Activated CD4-positive, alpha-beta T cell treated with anti-CD3 and anti-CD28 coated beads, Interleukin-2, amount 50 U/mL, for 1 hour (primary cell): ENCODE data around the gene TXNL1.
"Not testable (repeated sequence)": the region's sequence is repeated elsewhere in the genome, so short reads cannot be mapped to it uniquely, and the experiment has no call there.

ENCODE experiments used
- DNase-seq: peaks from one replicate; pipeline ENCODE4 v3.0.0-alpha.2; 2020

Gene TXNL1

DNA sequence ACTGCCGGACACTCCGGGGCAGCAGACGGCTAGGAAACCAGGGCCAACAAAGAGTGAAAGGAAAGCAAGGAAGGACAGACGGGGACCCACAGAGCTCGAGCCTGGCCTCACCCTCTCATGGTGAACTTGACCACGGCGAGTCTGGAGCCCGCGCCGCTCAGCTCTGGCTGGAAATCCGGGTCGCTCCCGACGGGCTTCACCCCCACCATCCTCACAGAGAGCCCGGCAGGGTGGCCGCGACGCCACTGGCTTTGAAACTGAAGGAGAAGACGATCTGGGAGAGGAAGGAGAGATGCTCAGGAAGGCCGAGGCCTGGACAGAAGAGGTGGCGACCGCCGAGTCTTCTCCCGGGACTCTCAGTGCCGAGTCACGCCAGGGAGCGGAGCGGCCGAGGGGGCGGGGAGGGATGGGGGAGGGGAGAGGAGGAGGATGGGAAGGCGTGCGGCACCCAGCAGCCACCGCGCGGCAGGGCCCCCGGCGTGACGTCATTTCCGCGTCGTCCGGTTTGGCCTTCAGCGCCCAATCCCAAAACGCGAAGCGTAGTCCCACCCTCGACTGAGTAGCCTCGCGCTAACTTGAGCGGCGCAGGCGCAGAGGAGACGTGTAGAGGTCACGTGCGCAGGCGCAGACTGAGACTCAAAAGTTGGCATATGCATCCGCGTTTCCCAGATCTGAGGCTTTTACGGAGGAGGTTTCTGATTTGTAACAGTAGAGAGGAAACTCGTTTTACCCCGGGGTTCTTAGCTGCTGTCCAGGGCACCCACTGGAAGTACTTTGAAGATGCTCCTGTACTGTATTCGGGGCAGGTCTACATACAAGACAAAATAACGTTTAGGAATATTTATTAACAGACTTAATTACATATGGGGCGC, at the start of gene TXNL1:
Gene TXNL1, minus strand, starts transcription at position 361 of the 872 bp plus-strand sequence. Its CDS starts 152 bp downstream, at position 209.
- DNase-seq: peak; percentile 99

DNA sequence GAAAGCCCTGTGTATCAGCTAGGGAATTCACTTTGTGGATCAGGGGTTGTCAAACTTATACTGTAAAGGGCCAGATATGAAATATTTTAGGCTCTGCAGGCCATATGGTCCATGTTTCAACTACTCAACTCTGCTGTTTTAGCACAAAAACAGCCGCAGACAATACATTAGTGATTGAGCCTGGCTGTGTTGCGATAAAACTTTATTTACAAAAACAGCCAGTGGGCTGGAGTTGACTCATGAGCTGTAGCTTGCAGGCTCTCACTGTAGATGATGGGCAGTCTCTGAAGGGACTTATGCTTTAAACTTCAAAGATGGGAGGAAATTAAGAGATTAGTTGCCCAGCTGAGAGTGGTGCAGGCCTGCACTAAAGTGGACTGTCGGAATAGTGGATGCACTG, 45.9 kb upstream of the TXNL1 start:
- DNase-seq: no peak

- DNase-seq: no peak
These were observed 40.6 kb upstream of the TXNL1 start for GRCh38 chr18:56678836-56679565.

GRCh38 chr18:56676639-56677038, 38.2 kb upstream of the TXNL1 start:
- no peak for DNase-seq

DNA sequence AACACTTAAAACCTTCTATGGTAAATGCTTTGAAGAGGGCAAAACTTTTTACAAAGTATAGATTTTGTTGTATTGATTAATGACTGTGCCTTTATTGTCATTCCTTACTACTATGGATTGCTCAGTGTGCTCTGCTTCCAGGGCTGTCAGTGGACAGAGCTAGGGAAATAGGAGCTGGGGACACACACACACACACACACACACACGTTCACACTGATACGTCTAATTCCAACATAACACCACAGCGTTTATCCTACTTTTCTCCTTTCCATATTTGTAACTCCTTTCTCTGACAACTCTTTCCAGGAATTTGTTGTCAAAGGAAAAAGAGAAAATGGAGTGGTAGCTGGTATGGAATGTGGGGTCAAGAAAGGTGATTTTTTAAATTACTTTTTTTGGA, 34.6 kb upstream of the TXNL1 start:
- DNase-seq: no peak

DNA sequence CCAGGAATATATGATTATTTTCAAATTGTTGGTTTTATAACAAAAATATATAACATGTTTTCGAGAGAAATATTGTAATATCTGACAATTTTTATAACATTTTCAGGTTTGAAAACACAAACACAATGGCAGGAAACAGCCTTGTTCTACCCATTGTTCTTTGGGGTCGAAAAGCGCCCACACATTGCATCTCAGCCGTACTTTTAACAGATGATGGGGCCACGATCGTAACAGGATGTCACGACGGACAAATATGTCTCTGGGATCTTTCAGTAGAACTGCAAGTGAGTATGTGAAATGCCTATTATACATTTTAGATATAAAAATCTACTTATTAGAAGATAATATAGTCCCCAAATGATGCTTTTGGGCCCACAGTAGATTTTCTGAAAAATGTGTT, 34.0 kb upstream of the TXNL1 start:
- no peak for DNase-seq

DNA sequence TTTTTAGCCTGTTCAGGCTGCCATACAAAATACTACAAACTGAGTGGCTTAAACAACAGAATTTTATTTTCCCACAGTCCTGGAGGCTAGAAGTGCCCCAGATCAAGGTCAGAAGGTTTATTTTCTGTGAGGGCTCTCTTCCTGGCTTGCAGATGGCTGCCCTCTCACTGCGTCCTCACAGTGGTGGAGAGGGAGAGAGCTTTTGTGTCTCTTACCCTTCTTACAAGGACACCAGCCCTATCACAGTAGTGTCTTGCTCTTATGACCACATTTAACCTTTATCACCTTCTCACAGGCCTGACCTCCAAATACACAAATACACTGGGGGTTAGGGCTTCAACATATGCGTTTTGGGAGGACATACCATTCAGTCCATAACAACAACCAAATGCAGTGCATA, 24.5 kb upstream of the TXNL1 start:
- no peak for DNase-seq

DNA sequence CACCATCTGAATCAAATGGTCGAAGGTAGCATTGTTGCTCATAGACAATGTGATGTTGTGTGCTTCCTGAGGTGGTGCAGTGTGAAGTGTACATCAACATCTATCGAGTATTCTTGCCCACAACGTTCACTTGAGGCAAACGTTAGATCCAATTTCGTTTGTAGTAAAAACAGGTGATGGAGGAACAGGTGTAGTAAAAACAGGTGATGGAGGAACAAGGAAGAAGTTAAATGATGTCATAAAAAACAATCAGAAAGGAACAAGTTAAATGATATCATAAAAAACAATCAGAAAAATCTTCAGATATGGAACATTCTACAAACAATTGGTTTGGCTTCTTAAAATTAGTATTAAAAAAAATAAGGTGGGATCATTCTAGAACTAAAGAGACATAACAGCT, 24.1 kb upstream of the TXNL1 start:
- DNase-seq: no peak

DNA sequence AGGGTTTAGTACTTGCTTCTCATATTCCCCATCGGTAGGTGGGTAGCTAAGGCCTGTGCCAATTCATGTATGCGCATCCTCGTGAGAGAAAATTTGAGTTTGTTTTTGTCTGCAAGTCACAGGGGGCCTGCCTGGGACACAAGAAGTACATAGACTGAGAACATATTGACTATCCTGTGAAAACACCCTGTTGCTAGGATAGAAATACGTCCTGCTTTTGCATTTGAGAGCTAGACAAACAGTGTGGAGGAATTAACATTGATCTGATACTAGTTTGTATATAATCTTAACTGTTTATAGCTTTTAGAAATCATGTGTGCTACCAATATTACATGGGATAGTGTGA, 23.6 kb upstream of the TXNL1 start:
- DNase-seq: no peak

DNA sequence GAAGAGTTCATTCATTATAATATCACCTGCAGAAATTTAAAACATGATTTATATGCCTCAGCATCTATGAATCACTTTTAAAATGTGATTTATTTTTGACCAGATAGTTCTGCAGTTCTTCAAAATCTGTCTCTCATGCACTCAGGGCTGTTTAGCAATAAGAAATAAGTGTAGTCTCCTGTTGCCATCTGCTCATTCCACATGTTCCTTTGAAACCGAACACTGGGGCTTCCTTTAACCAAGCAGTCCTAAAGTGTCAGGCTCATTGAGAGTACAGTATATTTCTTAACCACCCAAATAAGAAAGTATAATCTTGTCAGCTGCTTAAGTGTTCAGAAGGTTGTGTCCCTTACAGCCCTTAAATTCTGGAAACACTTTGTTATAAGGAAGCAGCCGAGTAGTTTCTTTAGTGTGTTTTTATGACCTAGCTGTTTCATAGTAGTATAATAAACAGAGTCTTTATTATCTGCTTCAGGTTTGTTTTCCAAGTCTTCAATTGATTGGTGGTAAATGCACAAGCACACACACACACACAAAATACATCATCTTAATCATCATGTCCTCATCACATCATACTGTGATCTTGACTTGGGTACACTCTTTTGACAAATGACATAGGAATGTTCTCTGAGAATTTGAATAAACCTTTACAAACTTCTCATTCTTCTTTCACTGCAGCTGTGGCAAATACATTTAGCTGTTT, 23.1 kb upstream of the TXNL1 start:
- DNase-seq: no peak

DNA sequence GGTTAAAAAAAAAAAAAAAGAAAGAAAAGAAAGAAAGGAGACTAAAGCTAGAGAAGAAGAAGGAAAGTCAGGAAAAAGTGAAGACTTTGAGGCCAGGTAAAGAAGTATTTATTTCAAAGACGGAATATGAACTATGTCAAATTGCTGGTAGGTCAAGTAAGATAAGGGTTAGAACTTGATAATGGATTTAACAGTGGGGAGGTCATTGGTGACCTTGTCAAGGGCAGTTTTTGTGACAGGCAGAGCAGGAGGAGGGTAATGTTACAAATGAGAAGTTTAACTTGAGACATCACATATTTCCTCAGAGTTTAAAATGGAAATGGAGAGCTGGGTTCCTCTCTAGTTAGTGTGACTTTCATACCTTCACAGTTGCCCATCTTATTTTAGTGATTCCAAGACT, 22.3 kb upstream of the TXNL1 start:
- DNase-seq: no peak

GRCh38 chr18:56659111-56659510, 20.7 kb upstream of the TXNL1 start:
- no peak for DNase-seq

DNA sequence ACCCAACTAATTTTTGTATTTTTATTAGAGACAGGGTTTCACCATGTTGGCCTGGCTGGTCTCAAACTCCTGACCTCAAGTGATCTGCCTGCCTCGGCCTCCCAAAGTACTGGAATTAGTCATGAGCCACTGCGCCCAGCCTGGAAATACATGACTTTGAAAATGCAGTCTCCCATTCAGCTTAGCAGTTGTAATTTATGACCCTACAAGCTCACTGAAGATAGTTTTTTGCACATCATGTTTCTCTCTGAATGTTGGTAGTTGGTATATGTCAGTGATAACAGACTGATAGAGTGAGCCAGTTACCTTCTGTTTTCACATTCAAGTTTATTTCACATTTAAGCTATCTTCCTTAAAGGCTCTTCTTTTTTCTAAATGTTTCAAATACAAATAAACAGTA, 19.9 kb upstream of the TXNL1 start:
- DNase-seq: no peak

DNA sequence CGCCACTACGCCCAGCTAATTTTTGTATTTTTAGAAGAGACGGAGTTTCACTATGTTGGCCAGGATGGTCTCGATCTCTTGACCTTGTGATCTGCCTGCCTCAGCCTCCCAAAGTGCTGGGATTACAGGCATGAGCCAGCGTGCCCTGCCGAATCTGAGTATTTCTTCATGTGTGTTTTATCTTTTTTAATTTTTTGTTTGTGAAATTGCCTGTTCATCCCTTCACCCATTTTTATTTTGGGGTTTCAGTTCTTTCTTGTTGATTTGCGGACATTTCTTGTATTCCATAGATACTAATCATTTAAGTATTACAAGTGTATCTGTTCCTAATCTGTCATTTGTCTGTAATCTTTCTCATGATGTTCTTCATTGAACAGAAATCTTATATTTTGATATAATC, 15.9 kb upstream of the TXNL1 start:
- not testable (repeated sequence) for DNase-seq

GRCh38 chr18:56652802-56653201, 14.4 kb upstream of the TXNL1 start:
- no peak for DNase-seq

- DNase-seq: no peak
These were observed 13.3 kb upstream of the TXNL1 start for GRCh38 chr18:56651771-56652092.

- DNase-seq: peak; percentile 93
These were observed 12.8 kb upstream of the TXNL1 start, which contains the start of gene WDR7 for GRCh38 chr18:56650944-56651770. Gene WDR7 (plus strand): TSS chr18:56651359. CDS start chr18:56672516, 21,157 bp downstream.

- DNase-seq: no peak
These were observed 11.6 kb upstream of the TXNL1 start for GRCh38 chr18:56649996-56650395.

GRCh38 chr18:56647951-56648893, 9.8 kb upstream of the TXNL1 start:
- no peak for DNase-seq

DNA sequence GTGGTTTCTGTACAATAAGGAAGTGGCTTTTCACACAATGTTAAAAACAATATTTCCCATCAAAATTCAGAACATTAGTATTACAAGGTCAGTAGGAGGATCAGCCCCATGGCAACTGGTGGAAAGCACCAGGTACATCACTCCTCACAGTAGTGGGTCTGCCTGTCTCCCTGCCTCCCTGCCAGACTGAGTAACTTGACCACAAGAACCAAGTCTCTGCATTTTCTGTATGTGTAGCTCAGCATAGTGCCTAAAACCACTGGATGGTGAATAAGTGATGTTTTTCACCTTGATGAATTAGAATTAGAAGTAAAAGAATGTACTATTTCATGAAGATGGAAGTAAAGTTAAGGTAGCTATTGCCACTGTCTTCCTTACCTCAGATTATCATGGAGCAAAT, 8.7 kb upstream of the TXNL1 start:
- no peak for DNase-seq

DNA sequence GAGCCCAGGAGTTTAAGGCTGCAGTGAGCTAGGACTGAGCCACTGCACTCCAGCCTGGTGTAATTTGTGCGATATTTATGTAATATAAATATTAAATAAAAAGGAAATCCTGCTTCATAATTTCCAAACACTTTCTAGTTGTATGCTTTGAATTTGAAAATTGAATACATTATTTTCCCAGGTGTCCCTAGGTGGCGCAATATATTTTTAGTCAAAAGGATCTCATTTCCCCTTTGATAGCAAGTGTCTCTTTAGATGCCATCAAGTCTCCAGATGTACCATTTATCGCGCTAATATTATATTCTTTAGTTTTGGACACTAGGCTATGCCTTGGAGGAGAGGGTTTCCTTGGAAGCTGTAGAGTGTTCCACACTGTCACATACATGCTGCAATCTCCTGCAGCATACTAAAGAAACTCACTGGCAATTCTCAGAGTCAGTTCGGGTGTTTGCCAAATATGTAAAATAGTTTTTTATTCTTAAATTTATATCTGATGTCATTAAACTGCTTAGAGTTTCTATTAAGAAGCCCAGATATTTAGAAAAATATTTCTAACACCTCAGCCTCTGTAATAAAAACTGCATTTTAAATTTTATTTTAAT, 7.1 kb upstream of the TXNL1 start:
- no peak for DNase-seq
